ENCODE data around the gene PATZ1. TPM values are rescaled to one million over a fixed set of nuclear protein-coding genes. Genes with fewer than 3 reads are reported as not detected.

Gene PATZ1
- polyA plus RNA-seq, 2 of the 4 experiments (the other 2 are of a cell fraction): 16.4 to 18.2 TPM

- TF ChIP-seq JUN (IDR thresholded peaks at IDR 0.05) (peak in 1 of 2 experiments; percentile 84; a peak in 2 of 5 replicates), MAX (IDR thresholded peaks at IDR 0.05) (peak; percentile 53; the same call in 1 of the 2 replicates)
These were observed 553 bp downstream of the PATZ1 start (continued) for GRCh38 chr22:31345331-31346254.

GRCh38 chr22:31344578-31345330 is 1.4 kb downstream of the PATZ1 start:
- TF ChIP-seq EHMT2 (IDR thresholded peaks at IDR 0.05; ENCODE audit: low read depth): no peak
- H3K9me3 ChIP-seq: no peaks in the 10 kb centered on the region
- peak overlapping the region; percentile 89 for H3K4me2 ChIP-seq

GRCh38 chr22:31344256-31344577 is 1.9 kb downstream of the PATZ1 start:
- POLR2A ChIA-PET: no interaction called here

More at GRCh38 chr22:31344578-31345330, 1.4 kb downstream of the PATZ1 start:
- CTCF ChIA-PET: interaction anchor here (0.6 to 2.0 kb wide), 7 partner anchors 9 to 53 kb away, joined by 3 to 6 read pairs (median 4); partner anchors contain the start of gene PIK3IP1
- Histone ChIP-seq H3K27ac (peak overlapping the region in 1 of 2 experiments; percentile 100; a peak in 3 of 6 replicates), H3K4me3 (peak overlapping the region; percentile 73), H3K4me1 (peaks cover 29% of the 10 kb centered on the region)
- ATAC-seq (no peak), DNase-seq (ENCODE audit: low read depth in 1 of 2, low spot score in 1 of 2) (no peak), FAIRE-seq (no peak)
- WGBS (ENCODE audit: missing lambda C conversion rate): 89% methylated on average over 22 of the region's 35 CpGs
- POLR2A ChIA-PET: no interaction called here

More at GRCh38 chr22:31344256-31344577, 1.9 kb downstream of the PATZ1 start:
- FAIRE-seq (no peak), ATAC-seq (no peak), DNase-seq (ENCODE audit: low read depth in 1 of 2, low spot score in 1 of 2) (no peak)
- Histone ChIP-seq H3K4me1 (peaks cover 29% of the 10 kb centered on the region), H3K9me3 (no peaks in the 10 kb centered on the region), H3K4me3 (peak overlapping the region; percentile 28; the same call in 2 of the 3 replicates), H3K27ac (no peak overlapping the region), H3K4me2 (peak overlapping the region; percentile 89)
- TF ChIP-seq EHMT2 (IDR thresholded peaks at IDR 0.05; ENCODE audit: low read depth): no peak
- no peak for TF ChIP-seq FOXS1 (CRISPR knock-in tag; IDR thresholded peaks at IDR 0.05)
- TF ChIP-seq SREBF2 (IDR thresholded peaks at IDR 0.05): no peak
- TF ChIP-seq RCOR1 (IDR thresholded peaks at IDR 0.05; ENCODE audit: low read depth, low read length): no peak
- TF ChIP-seq NR3C1 (IDR thresholded peaks at IDR 0.05): no peak
- no peak for TF ChIP-seq TP53 (CRISPR knock-in tag; IDR thresholded peaks at IDR 0.05)
- TF ChIP-seq HMGXB4 (CRISPR knock-in tag; IDR thresholded peaks at IDR 0.05; ENCODE audit: borderline replicate concordance): no peak
- TF ChIP-seq POLR2AphosphoS2 (conservative IDR thresholded peaks at IDR 0.05; ENCODE audit: low read length): no peak
- no peak for TF ChIP-seq CTCF (IDR thresholded peaks at IDR 0.05)
- no peak for TF ChIP-seq RAD21 (conservative IDR thresholded peaks at IDR 0.05 in 1 of 2, IDR thresholded peaks at IDR 0.05 in 1 of 2)
- no peak for TF ChIP-seq GATA3 (IDR thresholded peaks at IDR 0.05; ENCODE audit: borderline replicate concordance)
- TF ChIP-seq POLR2A (IDR thresholded peaks at IDR 0.05; ENCODE audit: low read length): no peak
- no peak for TF ChIP-seq E2F6 (IDR thresholded peaks at IDR 0.05; ENCODE audit: borderline replicate concordance, low read depth)
- TF ChIP-seq USF2 (IDR thresholded peaks at IDR 0.05): no peak
- TF ChIP-seq RARB (CRISPR knock-in tag; IDR thresholded peaks at IDR 0.05): no peak
- TF ChIP-seq CHD2 (IDR thresholded peaks at IDR 0.05; ENCODE audit: low read length, partially characterized antibody): no peak
- no peak for TF ChIP-seq MYC (IDR thresholded peaks at IDR 0.05; ENCODE audit: borderline replicate concordance, low read length)
- no peak for TF ChIP-seq MAX (IDR thresholded peaks at IDR 0.05)
- 80% methylated on average over 11 of the region's 12 CpGs for WGBS (ENCODE audit: missing lambda C conversion rate)
- CTCF ChIA-PET: interaction anchor here (1.1 to 2.0 kb wide), 3 partner anchors 16 to 42 kb away, joined by 3 to 6 read pairs (median 5); no protein-coding TSS in a partner anchor

Data from A549 (cell line).